Large intestine (tissue), 3 donors: Measurements from ENCODE around the gene PODN. TPM values are rescaled to one million over a fixed set of nuclear protein-coding genes. Genes with fewer than 3 reads are reported as not detected.

Experiments
- DNase-seq, 2 donors: peaks; one replicate each; pipeline versions ENCODE4 v3.0.0 to v3.0.0-alpha.2; 2013
- H3K27ac ChIP-seq: one replicate; pipeline ENCODE4 v1.5.1; 2013; ENCODE audit warnings: low read length
- H3K27me3 ChIP-seq: 2 replicates; pipeline ENCODE4 v1.6.1; 2013; ENCODE audit warnings: low read length; ENCODE audit not compliant: control insufficient read depth, insufficient read depth
- H3K36me3 ChIP-seq: 2 replicates; pipeline ENCODE4 v1.6.1; 2013; ENCODE audit warnings: low read length; ENCODE audit not compliant: control insufficient read depth, insufficient read depth
- H3K4me1 ChIP-seq: one replicate; pipeline ENCODE4 v1.6.1; 2013; ENCODE audit warnings: low read length; ENCODE audit not compliant: control insufficient read depth, insufficient read depth
- H3K4me3 ChIP-seq: one replicate; pipeline ENCODE4 v1.5.1; 2013; ENCODE audit warnings: low read length
- H3K9me3 ChIP-seq: one replicate; pipeline ENCODE4 v1.6.1; 2013; ENCODE audit warnings: mild to moderate bottlenecking, low read depth, low read length, moderate library complexity; ENCODE audit not compliant: control insufficient read depth
- WGBS: methylation state at CpG from one replicate; pipeline ENCODE4 v1.1.5; 2013; ENCODE audit warnings: low lambda C conversion rate; ENCODE audit not compliant: insufficient coverage; 5-methylcytosine and 5-hydroxymethylcytosine counted together
- polyA plus RNA-seq: library from polyadenylated mRNA; unstranded; fragments of 120-200 nt; gene quantifications from one replicate; pipeline ENCODE4 v1.2.1, GENCODE V29; 2013

Gene PODN
- polyA plus RNA-seq, 1 donor: 7.6 TPM

GRCh38 chr1:53025034-53025768 is 36.8 kb upstream of the PODN start:
- no peaks in the 10 kb centered on the region for H3K27me3 ChIP-seq
- WGBS: 90% methylated on average over 1 of the region's 2 CpGs
- peak overlapping the region; percentile 86 for H3K27ac ChIP-seq
- H3K4me1 ChIP-seq: peaks cover 12% of the 10 kb centered on the region
- DNase-seq: peak; percentile 90 to 95
- H3K4me3 ChIP-seq: no peak overlapping the region
- peaks cover 9% of the 10 kb centered on the region for H3K36me3 ChIP-seq
- no peaks in the 10 kb centered on the region for H3K9me3 ChIP-seq

- no peak overlapping the region for H3K4me3 ChIP-seq
- H3K9me3 ChIP-seq: no peaks in the 10 kb centered on the region
- peaks cover 10% of the 10 kb centered on the region for H3K36me3 ChIP-seq
- H3K4me1 ChIP-seq: peaks cover 12% of the 10 kb centered on the region
- DNase-seq: no peak
- 86% methylated on average over 2 of the region's 2 CpGs for WGBS
- H3K27me3 ChIP-seq: no peaks in the 10 kb centered on the region
- H3K27ac ChIP-seq: peak overlapping the region; percentile 86
Measured at GRCh38 chr1:53025769-53026112, 36.3 kb upstream of the PODN start.

GRCh38 chr1:53026254-53026653 is 35.8 kb upstream of the PODN start:
- Histone ChIP-seq H3K9me3 (no peaks in the 10 kb centered on the region), H3K36me3 (peaks cover 10% of the 10 kb centered on the region), H3K4me1 (peaks cover 15% of the 10 kb centered on the region), H3K4me3 (no peak overlapping the region), H3K27ac (peak overlapping the region; percentile 86), H3K27me3 (no peaks in the 10 kb centered on the region)
- DNase-seq: no peak
- WGBS: no CpG with 5 or more reads among the region's 2 CpGs

- Histone ChIP-seq H3K27ac (peak overlapping the region; percentile 66), H3K36me3 (peaks cover 14% of the 10 kb centered on the region), H3K27me3 (no peaks in the 10 kb centered on the region), H3K9me3 (no peaks in the 10 kb centered on the region), H3K4me1 (peaks cover 13% of the 10 kb centered on the region), H3K4me3 (no peak overlapping the region)
- WGBS: no CpG with 5 or more reads among the region's 1 CpG
- peak in 1 of 2 donors; percentile 48 for DNase-seq
Measured at GRCh38 chr1:53031732-53032131, 30.3 kb upstream of the PODN start.

- 90% methylated on average over 2 of the region's 4 CpGs for WGBS
- Histone ChIP-seq H3K4me1 (peaks cover 2% of the 10 kb centered on the region), H3K36me3 (peaks cover 22% of the 10 kb centered on the region), H3K9me3 (no peaks in the 10 kb centered on the region), H3K27me3 (no peaks in the 10 kb centered on the region), H3K4me3 (no peak overlapping the region), H3K27ac (no peak overlapping the region)
- DNase-seq: peak in 1 of 2 donors; percentile 16
Measured at GRCh38 chr1:53037159-53037558, 24.9 kb upstream of the PODN start.

GRCh38 chr1:53038566-53038965 is 23.4 kb upstream of the PODN start:
- H3K9me3 ChIP-seq: no peaks in the 10 kb centered on the region
- H3K4me1 ChIP-seq: no peaks in the 10 kb centered on the region
- H3K27me3 ChIP-seq: no peaks in the 10 kb centered on the region
- WGBS: no CpG with 5 or more reads among the region's 3 CpGs
- H3K36me3 ChIP-seq: peaks cover 21% of the 10 kb centered on the region
- no peak overlapping the region for H3K4me3 ChIP-seq
- DNase-seq: no peak
- H3K27ac ChIP-seq: no peak overlapping the region

- Histone ChIP-seq H3K4me3 (no peak overlapping the region), H3K27me3 (no peaks in the 10 kb centered on the region), H3K36me3 (peaks cover 30% of the 10 kb centered on the region), H3K27ac (no peak overlapping the region), H3K9me3 (no peaks in the 10 kb centered on the region), H3K4me1 (no peaks in the 10 kb centered on the region)
- no peak for DNase-seq
Measured at GRCh38 chr1:53043271-53043670, 18.7 kb upstream of the PODN start.

GRCh38 chr1:53044926-53045325 is 17.1 kb upstream of the PODN start:
- H3K9me3 ChIP-seq: no peaks in the 10 kb centered on the region
- H3K27me3 ChIP-seq: no peaks in the 10 kb centered on the region
- no peaks in the 10 kb centered on the region for H3K4me1 ChIP-seq
- no peak overlapping the region for H3K27ac ChIP-seq
- H3K36me3 ChIP-seq: peaks cover 24% of the 10 kb centered on the region
- 78% methylated on average over 3 of the region's 5 CpGs for WGBS
- H3K4me3 ChIP-seq: no peak overlapping the region
- no peak for DNase-seq

- peaks cover 24% of the 10 kb centered on the region for H3K36me3 ChIP-seq
- no peak overlapping the region for H3K27ac ChIP-seq
- DNase-seq: no peak
- no peaks in the 10 kb centered on the region for H3K4me1 ChIP-seq
- H3K27me3 ChIP-seq: no peaks in the 10 kb centered on the region
- H3K9me3 ChIP-seq: no peaks in the 10 kb centered on the region
- H3K4me3 ChIP-seq: no peak overlapping the region
- WGBS: no CpG with 5 or more reads among the region's 2 CpGs
Measured at GRCh38 chr1:53046930-53047329, 15.1 kb upstream of the PODN start.

GRCh38 chr1:53047737-53048736 is 14.0 kb upstream of the PODN start:
- no peaks in the 10 kb centered on the region for H3K27me3 ChIP-seq
- no peaks in the 10 kb centered on the region for H3K4me1 ChIP-seq
- peaks cover 27% of the 10 kb centered on the region for H3K36me3 ChIP-seq
- no CpG with 5 or more reads among the region's 5 CpGs for WGBS
- DNase-seq: peak in 1 of 2 donors; percentile 17
- no peak overlapping the region for H3K4me3 ChIP-seq
- no peak overlapping the region for H3K27ac ChIP-seq
- H3K9me3 ChIP-seq: no peaks in the 10 kb centered on the region
